ENCODE data around the gene BICD1. TPM values are rescaled to one million over a fixed set of nuclear protein-coding genes. Genes with fewer than 3 reads are reported as not detected.
A peak's percentile ranks its signal among the peaks of the same experiment; 100 is the strongest.

Gene BICD1
- total and polyA plus RNA-seq, 10 donors = 8.5 to 62.9 (median 44.2) TPM

DNA sequence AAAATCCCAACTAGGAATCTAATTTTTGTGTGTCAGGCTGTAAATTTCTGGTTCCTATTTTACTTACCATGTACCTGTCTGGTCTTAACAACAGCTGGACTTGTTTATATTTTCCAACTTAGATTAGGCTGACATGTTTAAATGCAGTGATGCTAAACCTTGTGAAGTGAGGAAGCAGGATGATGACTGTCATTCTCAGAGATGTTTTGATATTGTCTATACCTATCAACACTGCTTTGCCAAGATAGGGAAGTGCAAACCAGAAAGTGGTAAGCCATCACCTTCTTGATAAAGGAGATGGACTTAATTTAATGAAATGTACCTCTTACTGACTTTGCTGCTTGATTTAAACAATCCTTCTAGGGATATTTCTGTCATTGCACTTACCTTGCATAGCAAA lies 2.1 kb downstream of the BICD1 start:
- H3K9me3 ChIP-seq = no peaks in the 10 kb centered on the region
- peaks cover 16 to 49% (median 34%) of the 10 kb centered on the region in 6 donors for H3K4me1 ChIP-seq
- H3K4me3 ChIP-seq = peak overlapping the region in 5 of 8 donors; percentile 4 to 96 (median 95)
- no peak for DNase-seq
- H3K36me3 ChIP-seq = peaks cover 0 to 16% (median 0%) of the 10 kb centered on the region in 6 donors
- intact Hi-C loops (cut with DNase I; ENCODE audit: low total_unique reads) = no loop called here
- TF ChIP-seq, protein P1, sequence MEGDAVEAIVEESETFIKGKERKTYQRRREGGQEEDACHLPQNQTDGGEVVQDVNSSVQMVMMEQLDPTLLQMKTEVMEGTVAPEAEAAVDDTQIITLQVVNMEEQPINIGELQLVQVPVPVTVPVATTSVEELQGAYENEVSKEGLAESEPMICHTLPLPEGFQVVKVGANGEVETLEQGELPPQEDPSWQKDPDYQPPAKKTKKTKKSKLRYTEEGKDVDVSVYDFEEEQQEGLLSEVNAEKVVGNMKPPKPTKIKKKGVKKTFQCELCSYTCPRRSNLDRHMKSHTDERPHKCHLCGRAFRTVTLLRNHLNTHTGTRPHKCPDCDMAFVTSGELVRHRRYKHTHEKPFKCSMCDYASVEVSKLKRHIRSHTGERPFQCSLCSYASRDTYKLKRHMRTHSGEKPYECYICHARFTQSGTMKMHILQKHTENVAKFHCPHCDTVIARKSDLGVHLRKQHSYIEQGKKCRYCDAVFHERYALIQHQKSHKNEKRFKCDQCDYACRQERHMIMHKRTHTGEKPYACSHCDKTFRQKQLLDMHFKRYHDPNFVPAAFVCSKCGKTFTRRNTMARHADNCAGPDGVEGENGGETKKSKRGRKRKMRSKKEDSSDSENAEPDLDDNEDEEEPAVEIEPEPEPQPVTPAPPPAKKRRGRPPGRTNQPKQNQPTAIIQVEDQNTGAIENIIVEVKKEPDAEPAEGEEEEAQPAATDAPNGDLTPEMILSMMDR (IDR thresholded peaks at IDR 0.05 in 8 of 11, conservative IDR thresholded peaks at IDR 0.05 in 3 of 11) = no peak
- TF ChIP-seq POLR2AphosphoS5 (IDR thresholded peaks at IDR 0.05) (no peak), POLR2A (IDR thresholded peaks at IDR 0.05) (no peak)
- H3K27me3 ChIP-seq (replicated peaks in 1 of 7) = peaks cover 0 to 5% (median 0%) of the 10 kb centered on the region in 7 donors
- peak overlapping the region in 4 of 8 donors; percentile 85 to 90 (median 88) for H3K27ac ChIP-seq

GRCh38 chr12:32110417-32110816 lies 3.8 kb downstream of the BICD1 start:
- Histone ChIP-seq H3K27me3 (replicated peaks in 1 of 7) (peaks cover 0 to 5% (median 0%) of the 10 kb centered on the region in 7 donors), H3K27ac (peak overlapping the region in 1 of 8 donors; percentile 42), H3K36me3 (peaks cover 0 to 17% (median 0%) of the 10 kb centered on the region in 6 donors), H3K4me1 (peaks cover 16 to 51% (median 37%) of the 10 kb centered on the region in 6 donors), H3K9me3 (no peaks in the 10 kb centered on the region), H3K4me3 (peak overlapping the region in 1 of 8 donors; percentile 1)
- intact Hi-C loops (cut with DNase I; ENCODE audit: low total_unique reads) = no loop called here
- no peak for DNase-seq
- 77 to 86% (median 83%) methylated on average over 3 of the region's 3 CpGs for WGBS, 5 donors
- TF ChIP-seq POLR2AphosphoS5 (IDR thresholded peaks at IDR 0.05) (no peak), POLR2A (IDR thresholded peaks at IDR 0.05) (no peak)
- TF ChIP-seq, protein P1 (IDR thresholded peaks at IDR 0.05 in 8 of 11, conservative IDR thresholded peaks at IDR 0.05 in 3 of 11) = no peak

DNA sequence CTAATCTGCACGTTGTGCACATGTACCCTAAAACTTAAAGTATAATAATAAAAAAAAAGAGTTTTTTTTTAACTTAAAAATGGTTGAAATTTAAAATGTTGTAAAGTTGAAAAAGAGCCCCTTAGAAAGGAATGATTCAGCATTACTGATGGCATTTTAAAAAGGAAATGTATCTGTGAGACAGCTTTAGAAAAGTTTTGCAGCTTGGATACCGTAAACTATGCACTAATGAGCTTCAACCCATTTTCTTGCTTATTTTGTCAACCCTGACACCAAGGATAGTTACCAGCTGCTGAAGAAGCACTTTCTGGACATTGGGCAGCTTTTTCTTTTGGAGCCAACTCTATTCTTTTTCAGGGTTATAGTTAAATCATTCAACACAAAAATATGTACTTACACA lies 4.3 kb downstream of the BICD1 start:
- 25 to 47% (median 34%) methylated on average over 2 of the region's 2 CpGs for WGBS, 5 donors
- intact Hi-C loops (cut with DNase I; ENCODE audit: low total_unique reads) = no loop called here
- no peak for TF ChIP-seq POLR2A (IDR thresholded peaks at IDR 0.05)
- TF ChIP-seq, protein P1 (IDR thresholded peaks at IDR 0.05 in 8 of 11, conservative IDR thresholded peaks at IDR 0.05 in 3 of 11) = no peak
- no peak for TF ChIP-seq POLR2AphosphoS5 (IDR thresholded peaks at IDR 0.05)

GRCh38 chr12:32115404-32116104 lies 8.9 kb downstream of the BICD1 start:
- Histone ChIP-seq H3K27me3 (replicated peaks in 1 of 7) (no peaks in the 10 kb centered on the region), H3K9me3 (no peaks in the 10 kb centered on the region), H3K27ac (peak overlapping the region in 3 of 8 donors; percentile 2 to 16 (median 6)), H3K4me1 (peaks cover 0 to 23% (median 17%) of the 10 kb centered on the region in 6 donors), H3K36me3 (peaks cover 0 to 17% (median 0%) of the 10 kb centered on the region in 6 donors), H3K4me3 (no peak overlapping the region)
- peak in 1 of 3 donors; percentile 78 for TF ChIP-seq POLR2AphosphoS5 (IDR thresholded peaks at IDR 0.05)
- no peak for TF ChIP-seq POLR2A (IDR thresholded peaks at IDR 0.05)
- DNase-seq = no peak
- WGBS, 5 donors = 39 to 58% (median 46%) methylated on average over 6 of the region's 6 CpGs
- intact Hi-C loops (cut with DNase I; ENCODE audit: low total_unique reads) = no loop called here

More for the DNA sequence above, 4.3 kb downstream of the BICD1 start:
- DNase-seq = no peak
- H3K27me3 ChIP-seq (replicated peaks in 1 of 7) = peaks cover 0 to 4% (median 0%) of the 10 kb centered on the region in 7 donors
- peaks cover 16 to 53% (median 40%) of the 10 kb centered on the region in 6 donors for H3K4me1 ChIP-seq
- H3K27ac ChIP-seq = peak overlapping the region in 2 of 8 donors; percentile 19 to 42
- peaks cover 0 to 17% (median 0%) of the 10 kb centered on the region in 6 donors for H3K36me3 ChIP-seq
- H3K9me3 ChIP-seq = no peaks in the 10 kb centered on the region
- no peak overlapping the region for H3K4me3 ChIP-seq

Measured in spleen (tissue), 11 donors.